Measurements from ENCODE around the gene ANTKMT.

Gene ANTKMT

DNA sequence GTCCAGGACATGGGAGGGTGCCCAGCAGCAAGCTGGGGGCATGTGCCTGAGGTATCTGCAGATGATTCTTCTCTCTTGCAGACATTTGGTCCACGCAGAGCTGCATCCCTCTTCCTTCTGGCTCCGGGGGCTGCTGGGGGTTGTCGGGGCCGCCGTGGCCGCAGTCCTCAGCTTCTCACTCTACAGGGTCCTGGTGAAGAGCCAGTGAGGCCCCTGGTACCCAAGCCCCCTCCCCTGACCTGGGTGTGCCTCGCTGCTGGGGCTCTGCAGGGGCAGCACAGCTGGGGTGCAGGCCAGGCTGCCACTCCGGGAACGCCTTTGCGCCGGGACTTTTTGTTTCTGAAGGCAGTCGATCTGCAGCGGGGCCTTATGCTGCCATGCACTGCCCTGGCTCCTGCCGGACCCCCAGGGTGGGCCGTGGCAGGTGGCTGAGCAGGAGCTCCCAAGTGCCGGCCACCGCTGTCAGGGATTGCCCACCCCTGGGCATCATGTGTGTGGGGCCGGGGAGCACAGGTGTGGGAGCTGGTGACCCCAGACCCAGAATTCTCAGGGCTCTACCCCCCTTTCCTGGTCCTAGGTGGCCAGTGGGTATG is 47.5 kb upstream of the ANTKMT start:
- Histone ChIP-seq H3K4me2 (ENCODE audit: low read length) (no peak overlapping the region), H3K18ac (ENCODE audit: low read length) (no peak overlapping the region), H3K14ac (ENCODE audit: low read length) (no peak overlapping the region), H2BK5ac (ENCODE audit: low read depth, low read length, poor library complexity) (no peak overlapping the region), H3K4me3 (ENCODE audit: low read depth, low read length) (no peak overlapping the region), H3K9me3 (ENCODE audit: insufficient read depth, low read depth, low read length) (peaks cover 2% of the 10 kb centered on the region), H3K23ac (ENCODE audit: low read length) (no peak overlapping the region), H4K12ac (ENCODE audit: low read depth, low read length) (no peak overlapping the region), H3K4ac (ENCODE audit: low read depth, low read length) (no peak overlapping the region), H3K79me1 (ENCODE audit: low read length) (no peaks in the 10 kb centered on the region), H3K27me3 (ENCODE audit: insufficient read depth, low read length) (peaks cover 3% of the 10 kb centered on the region), H3K79me2 (ENCODE audit: control insufficient read depth, insufficient read depth, low read length, poor library complexity) (peaks cover 3% of the 10 kb centered on the region), H2AFZ (ENCODE audit: insufficient read depth, low read length, poor library complexity) (no peak overlapping the region), H4K91ac (ENCODE audit: low read depth, low read length) (no peak overlapping the region), H3K27ac (ENCODE audit: low read depth, low read length) (no peak overlapping the region), H4K8ac (ENCODE audit: low read depth, low read length) (no peak overlapping the region), H3K4me1 (ENCODE audit: control insufficient read depth in 1 of 2, insufficient read depth in 2 of 2, low read length in 2 of 2) (peaks cover 13 to 15% of the 10 kb centered on the region in 2 experiments), H2AK5ac (ENCODE audit: low read length) (no peak overlapping the region), H3K9ac (ENCODE audit: low read length) (no peak overlapping the region), H3K36me3 (ENCODE audit: control insufficient read depth in 1 of 2, insufficient read depth in 2 of 2, low read length in 2 of 2) (peaks cover 54 to 56% of the 10 kb centered on the region in 2 experiments), H2BK12ac (ENCODE audit: low read length) (no peak overlapping the region), H2BK120ac (ENCODE audit: insufficient read depth, low read length, poor library complexity) (no peak overlapping the region)
- WGBS (ENCODE audit: extremely low coverage, insufficient coverage, insufficient read length): no CpG with 5 or more reads among the region's 18 CpGs
- no peak for DNase-seq

DNA sequence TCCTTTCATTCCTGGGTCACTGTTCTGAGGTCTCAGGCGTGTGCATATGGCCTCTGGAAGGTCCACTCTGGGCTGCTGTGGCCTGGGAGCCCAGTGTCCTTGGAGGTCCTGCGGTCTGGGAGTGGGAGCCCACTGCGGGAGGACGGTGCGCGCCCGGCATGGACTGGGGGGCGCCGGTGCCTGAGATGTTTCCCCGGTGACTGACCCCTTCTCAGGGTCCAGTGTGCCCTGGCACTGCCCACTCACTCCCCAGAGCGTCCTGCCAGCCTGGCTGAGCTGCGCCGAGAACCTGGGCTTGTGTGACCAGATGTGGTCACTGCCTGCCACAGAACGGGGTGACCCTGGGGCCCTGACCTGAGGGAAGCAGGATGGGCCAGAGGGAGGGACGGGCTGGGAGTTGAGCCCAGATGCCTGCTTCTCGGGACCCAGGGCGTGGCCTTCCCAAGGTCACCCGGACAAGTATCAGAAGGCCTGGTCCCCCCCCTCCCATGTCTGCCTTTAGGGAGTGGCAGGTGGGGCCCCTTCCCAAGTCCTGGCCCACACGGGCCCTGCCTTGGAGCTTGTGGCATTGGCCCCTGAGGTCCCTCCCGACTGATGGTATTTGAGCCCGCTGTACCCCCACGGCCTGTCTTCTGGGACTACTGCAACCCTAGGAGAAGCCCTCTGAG is 46.6 kb upstream of the ANTKMT start:
- no peak overlapping the region for H4K12ac ChIP-seq (ENCODE audit: low read depth, low read length)
- H3K9me3 ChIP-seq (ENCODE audit: insufficient read depth, low read depth, low read length): peaks cover 2% of the 10 kb centered on the region
- H2BK5ac ChIP-seq (ENCODE audit: low read depth, low read length, poor library complexity): no peak overlapping the region
- no CpG with 5 or more reads among the region's 22 CpGs for WGBS (ENCODE audit: extremely low coverage, insufficient coverage, insufficient read length)
- H3K9ac ChIP-seq (ENCODE audit: low read length): no peak overlapping the region
- no peak overlapping the region for H3K18ac ChIP-seq (ENCODE audit: low read length)
- no peak overlapping the region for H4K8ac ChIP-seq (ENCODE audit: low read depth, low read length)
- peaks cover 49 to 51% of the 10 kb centered on the region in 2 experiments for H3K36me3 ChIP-seq (ENCODE audit: control insufficient read depth in 1 of 2, insufficient read depth in 2 of 2, low read length in 2 of 2)
- no peak overlapping the region for H4K91ac ChIP-seq (ENCODE audit: low read depth, low read length)
- H2BK120ac ChIP-seq (ENCODE audit: insufficient read depth, low read length, poor library complexity): no peak overlapping the region
- peaks cover under 1% of the 10 kb centered on the region for H3K79me2 ChIP-seq (ENCODE audit: control insufficient read depth, insufficient read depth, low read length, poor library complexity)
- H2AK5ac ChIP-seq (ENCODE audit: low read length): no peak overlapping the region
- peaks cover 10 to 11% of the 10 kb centered on the region in 2 experiments for H3K4me1 ChIP-seq (ENCODE audit: control insufficient read depth in 1 of 2, insufficient read depth in 2 of 2, low read length in 2 of 2)
- no peak for DNase-seq
- no peak overlapping the region for H3K23ac ChIP-seq (ENCODE audit: low read length)
- peaks cover under 1% of the 10 kb centered on the region for H3K79me1 ChIP-seq (ENCODE audit: low read length)
- H3K4me3 ChIP-seq (ENCODE audit: low read depth, low read length): no peak overlapping the region
- H3K14ac ChIP-seq (ENCODE audit: low read length): no peak overlapping the region
- H2AFZ ChIP-seq (ENCODE audit: insufficient read depth, low read length, poor library complexity): no peak overlapping the region
- H3K4ac ChIP-seq (ENCODE audit: low read depth, low read length): no peak overlapping the region
- H3K27ac ChIP-seq (ENCODE audit: low read depth, low read length): no peak overlapping the region
- H2BK12ac ChIP-seq (ENCODE audit: low read length): no peak overlapping the region
- H3K27me3 ChIP-seq (ENCODE audit: insufficient read depth, low read length): peaks cover 3% of the 10 kb centered on the region
- no peak overlapping the region for H3K4me2 ChIP-seq (ENCODE audit: low read length)

DNA sequence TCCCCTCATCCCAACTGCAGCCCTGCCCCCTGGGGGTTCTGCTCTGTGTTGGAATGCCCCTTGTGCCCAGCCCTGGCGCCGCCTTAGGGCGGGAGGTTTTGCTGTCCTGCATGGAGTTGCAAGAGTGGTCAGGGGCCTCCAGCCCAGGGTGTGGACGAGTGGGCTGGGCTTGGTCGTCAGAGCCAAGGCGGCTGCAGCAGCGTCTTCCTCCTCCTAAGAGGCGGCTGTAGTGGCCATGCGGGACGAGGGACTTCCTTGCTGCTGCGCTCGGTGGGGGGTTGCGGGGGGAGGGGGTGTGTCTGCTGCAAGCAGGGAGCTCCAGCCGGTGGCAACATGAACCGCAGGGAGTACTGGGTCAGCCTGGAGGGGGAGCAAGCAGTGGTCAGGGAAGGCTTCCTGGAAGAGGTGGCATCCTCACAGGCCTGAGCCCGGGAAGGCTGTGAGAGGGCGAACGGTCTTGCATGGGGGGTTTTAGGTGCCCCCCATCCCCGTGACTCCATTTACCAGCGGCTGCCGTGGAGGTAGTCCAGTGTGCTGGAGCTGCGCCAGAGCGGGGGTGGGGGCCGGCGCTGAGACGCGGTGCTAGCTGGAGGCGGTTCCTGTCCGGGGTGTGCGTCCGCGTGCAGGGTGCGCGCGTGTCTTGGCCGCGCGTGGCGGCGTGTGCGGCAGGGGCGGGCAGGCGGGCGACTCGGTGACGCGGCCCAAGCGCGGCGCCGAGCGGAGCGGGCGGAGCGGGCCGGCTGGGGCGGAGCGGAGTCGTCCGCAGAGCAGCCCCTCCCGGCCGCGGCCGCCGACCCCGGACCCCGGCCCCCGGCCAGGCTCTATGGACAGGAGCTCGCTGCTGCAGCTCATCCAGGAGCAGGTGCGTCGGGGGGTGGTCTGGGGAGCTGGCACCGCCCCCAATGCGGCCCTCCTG is 45.7 kb upstream of the ANTKMT start, which contains the start of gene RHBDL1:
Gene RHBDL1 (plus strand): TSS at position 704 of the 916 bp plus-strand sequence. CDS start 120 bp downstream, at position 824.
- WGBS (ENCODE audit: extremely low coverage, insufficient coverage, insufficient read length): no CpG with 5 or more reads among the region's 73 CpGs
- H3K14ac ChIP-seq (ENCODE audit: low read length): peak within 1 kb of the TSS; percentile 15
- peak within 1 kb of the TSS; percentile 50 for H3K4me3 ChIP-seq (ENCODE audit: low read depth, low read length)
- no peak within 1 kb of the TSS for H3K23ac ChIP-seq (ENCODE audit: low read length)
- peaks cover 2% of the 10 kb centered on the region for H3K9me3 ChIP-seq (ENCODE audit: insufficient read depth, low read depth, low read length)
- no peak within 1 kb of the TSS for H4K12ac ChIP-seq (ENCODE audit: low read depth, low read length)
- H4K8ac ChIP-seq (ENCODE audit: low read depth, low read length): no peak within 1 kb of the TSS
- no peak within 1 kb of the TSS for H3K9ac ChIP-seq (ENCODE audit: low read length)
- H3K4ac ChIP-seq (ENCODE audit: low read depth, low read length): no peak within 1 kb of the TSS
- H2AFZ ChIP-seq (ENCODE audit: insufficient read depth, low read length, poor library complexity): no peak within 1 kb of the TSS
- H2AK5ac ChIP-seq (ENCODE audit: low read length): no peak within 1 kb of the TSS
- no peak within 1 kb of the TSS for H4K91ac ChIP-seq (ENCODE audit: low read depth, low read length)
- H3K79me1 ChIP-seq (ENCODE audit: low read length): peaks cover 6% of the 10 kb centered on the region
- H3K79me2 ChIP-seq (ENCODE audit: control insufficient read depth, insufficient read depth, low read length, poor library complexity): peaks cover 4% of the 10 kb centered on the region
- no peak within 1 kb of the TSS for H3K18ac ChIP-seq (ENCODE audit: low read length)
- no peak within 1 kb of the TSS for H3K27ac ChIP-seq (ENCODE audit: low read depth, low read length)
- peaks cover 41 to 42% of the 10 kb centered on the region in 2 experiments for H3K36me3 ChIP-seq (ENCODE audit: control insufficient read depth in 1 of 2, insufficient read depth in 2 of 2, low read length in 2 of 2)
- no peak within 1 kb of the TSS for H2BK120ac ChIP-seq (ENCODE audit: insufficient read depth, low read length, poor library complexity)
- peaks cover 3% of the 10 kb centered on the region for H3K27me3 ChIP-seq (ENCODE audit: insufficient read depth, low read length)
- H3K4me1 ChIP-seq (ENCODE audit: control insufficient read depth in 1 of 2, insufficient read depth in 2 of 2, low read length in 2 of 2): peaks cover 12 to 13% of the 10 kb centered on the region in 2 experiments
- H3K4me2 ChIP-seq (ENCODE audit: low read length): peak within 1 kb of the TSS; percentile 63
- H2BK5ac ChIP-seq (ENCODE audit: low read depth, low read length, poor library complexity): no peak within 1 kb of the TSS
- peak in 1 of 2 donors; percentile 39 for DNase-seq
- H2BK12ac ChIP-seq (ENCODE audit: low read length): no peak within 1 kb of the TSS

DNA sequence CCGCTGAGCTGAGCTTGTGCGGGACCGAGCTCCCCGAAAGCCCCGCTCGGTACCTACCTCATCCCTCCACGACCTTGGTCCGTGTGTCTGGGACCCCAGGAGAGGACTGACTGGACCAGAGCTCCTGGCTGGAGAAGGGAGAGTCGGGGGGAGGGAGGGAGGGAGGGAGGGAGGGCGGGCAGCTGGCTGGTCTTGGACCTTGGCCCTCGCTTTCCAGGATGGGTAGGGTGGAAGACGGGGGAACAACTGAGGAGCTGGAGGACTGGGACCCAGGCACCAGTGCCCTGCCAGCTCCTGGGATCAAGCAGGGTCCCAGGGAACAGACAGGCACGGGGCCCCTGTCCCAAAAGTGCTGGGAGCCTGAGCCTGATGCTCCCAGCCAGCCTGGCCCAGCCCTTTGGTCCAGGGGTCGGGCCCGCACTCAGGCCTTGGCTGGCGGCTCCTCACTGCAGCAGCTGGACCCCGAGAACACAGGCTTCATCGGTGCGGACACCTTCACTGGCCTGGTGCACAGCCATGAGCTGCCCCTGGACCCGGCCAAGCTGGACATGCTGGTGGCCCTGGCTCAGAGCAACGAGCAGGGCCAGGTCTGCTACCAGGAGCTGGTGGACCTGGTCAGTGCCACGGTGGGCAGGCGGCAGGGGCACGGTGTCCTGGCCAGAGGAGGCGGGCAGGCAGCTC is 44.9 kb upstream of the ANTKMT start:
- Histone ChIP-seq H2AK5ac (ENCODE audit: low read length) (no peak overlapping the region), H2BK5ac (ENCODE audit: low read depth, low read length, poor library complexity) (no peak overlapping the region), H3K23ac (ENCODE audit: low read length) (no peak overlapping the region), H4K91ac (ENCODE audit: low read depth, low read length) (no peak overlapping the region), H3K9me3 (ENCODE audit: insufficient read depth, low read depth, low read length) (peaks cover 2% of the 10 kb centered on the region), H3K4me2 (ENCODE audit: low read length) (peak overlapping the region; percentile 63), H4K8ac (ENCODE audit: low read depth, low read length) (no peak overlapping the region), H3K27me3 (ENCODE audit: insufficient read depth, low read length) (peaks cover 3% of the 10 kb centered on the region), H4K12ac (ENCODE audit: low read depth, low read length) (no peak overlapping the region), H2BK12ac (ENCODE audit: low read length) (no peak overlapping the region), H3K36me3 (ENCODE audit: control insufficient read depth in 1 of 2, insufficient read depth in 2 of 2, low read length in 2 of 2) (peaks cover 33 to 36% of the 10 kb centered on the region in 2 experiments), H2AFZ (ENCODE audit: insufficient read depth, low read length, poor library complexity) (no peak overlapping the region), H3K18ac (ENCODE audit: low read length) (no peak overlapping the region), H3K79me1 (ENCODE audit: low read length) (peaks cover 8% of the 10 kb centered on the region), H3K9ac (ENCODE audit: low read length) (no peak overlapping the region), H2BK120ac (ENCODE audit: insufficient read depth, low read length, poor library complexity) (no peak overlapping the region), H3K79me2 (ENCODE audit: control insufficient read depth, insufficient read depth, low read length, poor library complexity) (peaks cover 11% of the 10 kb centered on the region), H3K4me3 (ENCODE audit: low read depth, low read length) (no peak overlapping the region), H3K27ac (ENCODE audit: low read depth, low read length) (no peak overlapping the region), H3K4ac (ENCODE audit: low read depth, low read length) (no peak overlapping the region), H3K14ac (ENCODE audit: low read length) (no peak overlapping the region), H3K4me1 (ENCODE audit: control insufficient read depth in 1 of 2, insufficient read depth in 2 of 2, low read length in 2 of 2) (peaks cover 14 to 15% of the 10 kb centered on the region in 2 experiments)
- WGBS (ENCODE audit: extremely low coverage, insufficient coverage, insufficient read length): no CpG with 5 or more reads among the region's 25 CpGs
- no peak for DNase-seq
